Activated CD8-positive, alpha-beta T cell treated with anti-CD3 and anti-CD28 coated beads, Interleukin-2, amount 10 ng/mL, durations not matched to agents 7 days and 5 days (primary cell): Measurements from ENCODE around the gene TSTD2. TPM values are rescaled to one million over a fixed set of nuclear protein-coding genes. Genes with fewer than 3 reads are reported as not detected.
A peak's percentile ranks its signal among the peaks of the same experiment; 100 is the strongest.

Source experiments
- ATAC-seq: fragments of 150-1000 bp; cut with Tn5 transposase; one replicate; pipeline ENCODE4 v1.10.0; 2021; ENCODE audit warnings: moderate library complexity
- CTCF ChIA-PET: fragments of 350-600 bp; sonication (Branson Sonifier 250); formaldehyde crosslinking; loops from one replicate; lab custom pipeline; 2021; ENCODE audit warnings: antibody characterized with exemption; lab: Charles Lee
- POLR2A ChIA-PET: fragments of 350-600 bp; sonication (Branson Sonifier 250); formaldehyde crosslinking; loops from one replicate; lab custom pipeline; 2021; ENCODE audit warnings: antibody characterized with exemption; lab: Charles Lee
- DNase-seq: peaks from one replicate; pipeline ENCODE4 v3.0.0-alpha.2; 2020
- H3K27ac Mint-ChIP-seq: one replicate; pipeline ENCODE4 v1.8.0; 2021; ENCODE audit warnings: mild to moderate bottlenecking, mixed read lengths
- H3K27me3 Mint-ChIP-seq: one replicate; pipeline ENCODE4 v1.8.0; 2021; ENCODE audit warnings: low read depth, mixed read lengths
- H3K36me3 Mint-ChIP-seq: one replicate; pipeline ENCODE4 v1.8.0; 2021; ENCODE audit warnings: low read depth, mixed read lengths
- H3K4me1 Mint-ChIP-seq: one replicate; pipeline ENCODE4 v1.8.0; 2021; ENCODE audit warnings: low read depth, mixed read lengths
- H3K4me3 Mint-ChIP-seq: one replicate; pipeline ENCODE4 v1.8.0; 2021; ENCODE audit warnings: mild to moderate bottlenecking, mixed read lengths
- H3K9me3 Mint-ChIP-seq: one replicate; pipeline ENCODE4 v1.8.0; 2022; ENCODE audit warnings: mixed read lengths; ENCODE audit not compliant: insufficient read depth
- total RNA-seq, 2 experiments: library from RNA; stranded (reverse); gene quantifications; one replicate each; pipeline ENCODE4 v1.2.3, GENCODE V29; 2021

Gene TSTD2
- total RNA-seq, 2 experiments from 2014 or later, result 13.0 to 15.6 TPM

- ChIA-PET CTCF (interaction anchor here (1.1 to 7.5 kb wide), 4 partner anchors 9 to 191 kb away, joined by 4 to 150 read pairs (median 6); partner anchors contain the start of gene TDRD7), POLR2A (no interaction called here)
- no peak for DNase-seq
- Mint-ChIP-seq H3K4me3 (no peak overlapping the region), H3K27me3 (no peaks in the 10 kb centered on the region), H3K9me3 (no peaks in the 10 kb centered on the region), H3K4me1 (peaks cover 5% of the 10 kb centered on the region), H3K27ac (no peak overlapping the region), H3K36me3 (peaks cover 23% of the 10 kb centered on the region)
- ATAC-seq, result no peak
Observed at GRCh38 chr9:97602430-97602829, 30.7 kb downstream of the TSTD2 start.

- CTCF ChIA-PET, result interaction anchor here (1.6 to 7.5 kb wide), 2 partner anchors 11 to 133 kb away, joined by 6 to 150 read pairs; no protein-coding TSS in a partner anchor
- H3K36me3 Mint-ChIP-seq, result peaks cover 23% of the 10 kb centered on the region
Observed at GRCh38 chr9:97601228-97601898, 31.8 kb downstream of the TSTD2 start.

GRCh38 chr9:97600531-97601227 is 32.5 kb downstream of the TSTD2 start:
- Mint-ChIP-seq H3K4me3 (no peak overlapping the region), H3K4me1 (peaks cover 5% of the 10 kb centered on the region), H3K36me3 (peaks cover 23% of the 10 kb centered on the region), H3K27ac (no peak overlapping the region), H3K27me3 (no peaks in the 10 kb centered on the region), H3K9me3 (no peaks in the 10 kb centered on the region)
- POLR2A ChIA-PET, result no interaction called here
- DNase-seq (no peak), ATAC-seq (no peak)
- CTCF ChIA-PET, result interaction anchor here (1.0 to 8.3 kb wide), 4 partner anchors 11 to 132 kb away, joined by 3 to 172 read pairs (median 78); no protein-coding TSS in a partner anchor

More at GRCh38 chr9:97601228-97601898, 31.8 kb downstream of the TSTD2 start:
- DNase-seq (no peak), ATAC-seq (no peak)
- Mint-ChIP-seq H3K4me1 (peaks cover 5% of the 10 kb centered on the region), H3K27me3 (no peaks in the 10 kb centered on the region), H3K27ac (no peak overlapping the region), H3K4me3 (no peak overlapping the region), H3K9me3 (no peaks in the 10 kb centered on the region)
- POLR2A ChIA-PET, result no interaction called here

- peaks cover 5% of the 10 kb centered on the region for H3K4me1 Mint-ChIP-seq
- ChIA-PET POLR2A (interaction anchor here (0.8 kb wide), 1 partner anchor 50 kb away, joined by 3 read pairs; no protein-coding TSS in a partner anchor), CTCF (interaction anchor here (0.9 to 8.3 kb wide), 54 partner anchors 12 to 745 kb away, joined by 3 to 172 read pairs (median 5); partner anchors contain the start of genes NCBP1, TDRD7, TMOD1 and TSTD2)
- DNase-seq, result no peak
- peaks cover 17% of the 10 kb centered on the region for H3K36me3 Mint-ChIP-seq
- no peak for ATAC-seq
- H3K9me3 Mint-ChIP-seq, result no peaks in the 10 kb centered on the region
- H3K27ac Mint-ChIP-seq, result no peak overlapping the region
- H3K27me3 Mint-ChIP-seq, result no peaks in the 10 kb centered on the region
- no peak overlapping the region for H3K4me3 Mint-ChIP-seq
Observed at GRCh38 chr9:97599314-97599846, 33.8 kb downstream of the TSTD2 start.

- H3K4me3 Mint-ChIP-seq, result no peak overlapping the region
- peak; percentile 86 for DNase-seq
- H3K27me3 Mint-ChIP-seq, result peaks cover 1% of the 10 kb centered on the region
- H3K27ac Mint-ChIP-seq, result no peak overlapping the region
- H3K36me3 Mint-ChIP-seq, result peaks cover 17% of the 10 kb centered on the region
- ATAC-seq, result peak; percentile 93
- peaks cover 5% of the 10 kb centered on the region for H3K4me1 Mint-ChIP-seq
- CTCF ChIA-PET, result interaction anchor here (0.6 to 8.3 kb wide), 68 partner anchors 9 to 744 kb away, joined by 3 to 172 read pairs (median 5); partner anchors contain the start of genes NCBP1, TDRD7, TMOD1 and TSTD2
- POLR2A ChIA-PET, result interaction anchor here (0.8 kb wide), 1 partner anchor 50 kb away, joined by 3 read pairs; no protein-coding TSS in a partner anchor
- no peaks in the 10 kb centered on the region for H3K9me3 Mint-ChIP-seq
Observed at GRCh38 chr9:97598461-97599288, 34.5 kb downstream of the TSTD2 start.

- DNase-seq (no peak), ATAC-seq (no peak)
- Mint-ChIP-seq H3K36me3 (peaks cover 10% of the 10 kb centered on the region), H3K4me3 (no peak overlapping the region), H3K27me3 (peaks cover 2% of the 10 kb centered on the region), H3K4me1 (peaks cover 6% of the 10 kb centered on the region), H3K27ac (no peak overlapping the region), H3K9me3 (no peaks in the 10 kb centered on the region)
- POLR2A ChIA-PET, result no interaction called here
- CTCF ChIA-PET, result interaction anchor here (1.1 to 8.3 kb wide), 2 partner anchors 127 to 185 kb away, joined by 5 to 172 read pairs; partner anchors contain the start of gene TDRD7
Observed at GRCh38 chr9:97596906-97597305, 36.3 kb downstream of the TSTD2 start.

GRCh38 chr9:97594381-97594921 is 38.7 kb downstream of the TSTD2 start:
- CTCF ChIA-PET, result interaction anchor here (1.3 to 8.3 kb wide), 2 partner anchors 22 to 124 kb away, joined by 6 to 172 read pairs; no protein-coding TSS in a partner anchor
- POLR2A ChIA-PET, result no interaction called here

GRCh38 chr9:97593960-97594359 is 39.2 kb downstream of the TSTD2 start:
- CTCF ChIA-PET, result interaction anchor here (1.3 to 8.3 kb wide), 2 partner anchors 22 to 124 kb away, joined by 6 to 172 read pairs; no protein-coding TSS in a partner anchor
- Mint-ChIP-seq H3K4me3 (no peak overlapping the region), H3K27ac (no peak overlapping the region), H3K36me3 (no peaks in the 10 kb centered on the region), H3K27me3 (peaks cover 2% of the 10 kb centered on the region), H3K4me1 (peaks cover 6% of the 10 kb centered on the region), H3K9me3 (no peaks in the 10 kb centered on the region)
- POLR2A ChIA-PET, result no interaction called here
- ATAC-seq (no peak), DNase-seq (no peak)

More at GRCh38 chr9:97594381-97594921, 38.7 kb downstream of the TSTD2 start:
- Mint-ChIP-seq H3K36me3 (no peaks in the 10 kb centered on the region), H3K27ac (no peak overlapping the region), H3K27me3 (peaks cover 2% of the 10 kb centered on the region), H3K9me3 (no peaks in the 10 kb centered on the region), H3K4me1 (peaks cover 6% of the 10 kb centered on the region), H3K4me3 (no peak overlapping the region)
- ATAC-seq, result no peak
- no peak for DNase-seq

GRCh38 chr9:97592126-97592525 is 41.0 kb downstream of the TSTD2 start:
- Mint-ChIP-seq H3K27ac (no peak overlapping the region), H3K4me1 (peaks cover 2% of the 10 kb centered on the region), H3K9me3 (peaks cover 5% of the 10 kb centered on the region), H3K4me3 (no peak overlapping the region), H3K27me3 (peaks cover 5% of the 10 kb centered on the region), H3K36me3 (peaks cover 1% of the 10 kb centered on the region)
- POLR2A ChIA-PET, result no interaction called here
- CTCF ChIA-PET, result interaction anchor here (0.5 to 8.3 kb wide), 2 partner anchors 92 to 122 kb away, joined by 3 to 172 read pairs; no protein-coding TSS in a partner anchor
- DNase-seq (no peak), ATAC-seq (no peak)

GRCh38 chr9:97591535-97591934 is 41.6 kb downstream of the TSTD2 start:
- H3K27ac Mint-ChIP-seq, result no peak overlapping the region
- ChIA-PET POLR2A (no interaction called here), CTCF (no interaction called here)
- peaks cover 7% of the 10 kb centered on the region for H3K9me3 Mint-ChIP-seq
- H3K4me3 Mint-ChIP-seq, result no peak overlapping the region
- peaks cover 5% of the 10 kb centered on the region for H3K27me3 Mint-ChIP-seq
- peaks cover 1% of the 10 kb centered on the region for H3K36me3 Mint-ChIP-seq
- ATAC-seq (no peak), DNase-seq (no peak)
- peaks cover 2% of the 10 kb centered on the region for H3K4me1 Mint-ChIP-seq
